ENCODE measurements around the gene SSBP3.

DNA sequence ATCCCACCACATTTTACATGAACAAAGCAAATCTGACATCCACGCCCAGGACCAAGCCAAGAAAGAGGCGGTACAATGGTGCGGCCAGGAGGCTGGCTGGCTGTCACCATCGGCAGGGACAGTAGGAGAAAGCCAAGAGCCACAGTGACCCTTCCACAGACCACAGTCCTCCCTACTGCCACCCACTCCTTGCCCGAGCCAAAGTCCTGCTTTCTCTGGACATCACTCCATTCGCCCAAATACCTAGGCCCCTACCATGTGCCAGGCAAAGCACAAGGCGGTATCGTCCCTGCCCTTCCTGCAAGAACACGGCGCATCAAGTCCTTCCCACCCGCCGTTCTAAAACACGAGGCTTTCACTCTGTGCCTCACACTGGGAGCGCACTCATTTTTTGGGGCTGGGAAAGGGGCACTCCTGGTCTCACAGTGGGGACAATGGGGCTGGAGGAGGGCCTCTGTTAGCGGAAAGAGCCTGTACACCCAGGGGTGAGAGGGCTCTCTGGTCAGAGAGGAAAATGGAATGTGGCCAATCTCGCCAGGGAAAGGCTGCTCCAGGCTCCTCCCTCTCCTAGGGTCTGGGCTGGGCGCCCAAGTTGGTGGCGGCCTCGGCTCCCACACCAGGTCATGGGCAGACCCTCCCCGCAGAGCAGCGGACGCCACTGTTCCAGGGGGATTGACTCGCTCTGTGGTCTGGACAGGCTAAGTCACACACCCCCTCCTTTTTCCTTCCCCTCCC is 26.5 kb downstream of the SSBP3 start:
- TF ChIP-seq CTCF (IDR thresholded peaks at IDR 0.05) (no peak), POLR2A (IDR thresholded peaks at IDR 0.05) (no peak)

Data from tibial nerve (tissue), 3 donors.